Mesenchymal stem cell (in vitro differentiated cells and primary cell): ENCODE results near the gene CD207. TPM values are rescaled to one million over a fixed set of nuclear protein-coding genes. Genes with fewer than 3 reads are reported as not detected.
"Not testable (repeated sequence)": the region's sequence is repeated elsewhere in the genome, so short reads cannot be mapped to it uniquely, and the experiment has no call there.

Experiments used
- DNase-seq: peaks from one replicate; pipeline ENCODE4 v3.0.0-alpha.2; 2013
- H2AFZ ChIP-seq: one replicate; pipeline ENCODE4 v1.6.1; 2013; ENCODE audit warnings: low read depth, mild to moderate bottlenecking, control low read depth, inconsistent platforms, low read length, moderate library complexity
- H2AK5ac ChIP-seq: 2 replicates; pipeline ENCODE4 v1.6.1; 2013; ENCODE audit warnings: low read length, moderate library complexity, mild to moderate bottlenecking, inconsistent platforms; ENCODE audit not compliant: severe bottlenecking
- H2BK120ac ChIP-seq: one replicate; pipeline ENCODE4 v1.6.1; 2013; ENCODE audit warnings: low read depth, mild to moderate bottlenecking, inconsistent platforms, low read length, moderate library complexity
- H2BK12ac ChIP-seq, 2 experiments: one replicate each; pipeline ENCODE4 v1.6.1; 2013; ENCODE audit warnings: inconsistent platforms in 2 of 2, low read length in 2 of 2, mild to moderate bottlenecking in 2 of 2, moderate library complexity in 2 of 2, control low read depth in 1 of 2
- H2BK15ac ChIP-seq: one replicate; pipeline ENCODE4 v1.6.1; 2013; ENCODE audit warnings: mild to moderate bottlenecking, low read depth, inconsistent platforms; ENCODE audit not compliant: poor library complexity, severe bottlenecking
- H2BK5ac ChIP-seq: 2 replicates; pipeline ENCODE4 v1.6.1; 2013; ENCODE audit warnings: low read depth, mild to moderate bottlenecking, low read length, control low read depth, inconsistent platforms; ENCODE audit not compliant: poor library complexity, severe bottlenecking
- H3K14ac ChIP-seq, 2 experiments: one replicate each; pipeline ENCODE4 v1.6.1; 2013; ENCODE audit warnings: inconsistent platforms in 2 of 2, low read length in 2 of 2, control low read depth in 1 of 2, mild to moderate bottlenecking in 1 of 2, moderate library complexity in 1 of 2
- H3K18ac ChIP-seq, 2 experiments: one replicate each; pipeline ENCODE4 v1.6.1; 2013; ENCODE audit warnings: inconsistent platforms in 2 of 2, low read length in 2 of 2, control low read depth in 1 of 2, low read depth in 1 of 2, mild to moderate bottlenecking in 1 of 2
- H3K23ac ChIP-seq, 2 experiments: one replicate each; pipeline ENCODE4 v1.6.1; 2013; ENCODE audit warnings: inconsistent platforms in 2 of 2, low read length in 2 of 2, mild to moderate bottlenecking in 2 of 2, moderate library complexity in 2 of 2, control low read depth in 1 of 2
- H3K27ac ChIP-seq: 2 replicates; pipeline ENCODE4 v1.5.1; 2013; ENCODE audit warnings: mild to moderate bottlenecking, moderate library complexity, low read length, control low read depth, inconsistent platforms; ENCODE audit not compliant: poor library complexity, severe bottlenecking
- H3K27me3 ChIP-seq, 2 experiments: 2 replicates each; pipeline versions ENCODE4 v1.6.1 to v1.7.0; 2013; ENCODE audit warnings: low read length in 2 of 2, mild to moderate bottlenecking in 2 of 2, moderate library complexity in 2 of 2, control low read depth in 1 of 2, inconsistent platforms in 1 of 2; ENCODE audit not compliant: control insufficient read depth in 1 of 2, insufficient read depth in 1 of 2
- H3K36me3 ChIP-seq, 2 experiments: 2 replicates each; pipeline versions ENCODE4 v1.6.1 to v1.7.0; 2013; ENCODE audit warnings: low read length in 2 of 2, control low read depth in 1 of 2, inconsistent platforms in 1 of 2, low read depth in 1 of 2, mild to moderate bottlenecking in 1 of 2; ENCODE audit not compliant: insufficient read depth in 2 of 2, control insufficient read depth in 1 of 2
- H3K4ac ChIP-seq, 2 experiments: one replicate each; pipeline ENCODE4 v1.6.1; 2013; ENCODE audit warnings: inconsistent platforms in 2 of 2, low read length in 2 of 2, mild to moderate bottlenecking in 2 of 2, moderate library complexity in 2 of 2, control low read depth in 1 of 2, low read depth in 1 of 2
- H3K4me1 ChIP-seq: 2 replicates; pipeline ENCODE4 v1.6.1; 2013; ENCODE audit warnings: low read depth, low read length, control low read depth; ENCODE audit not compliant: control insufficient read depth, insufficient read depth
- H3K4me2 ChIP-seq: 2 replicates; pipeline ENCODE4 v1.6.1; 2013; ENCODE audit warnings: low read length, mild to moderate bottlenecking, inconsistent platforms; ENCODE audit not compliant: poor library complexity, severe bottlenecking
- H3K4me3 ChIP-seq, 2 experiments: 2 replicates each; pipeline versions ENCODE4 v1.5.1 to v1.7.0; 2013; ENCODE audit warnings: low read length in 2 of 2, mild to moderate bottlenecking in 2 of 2, control low read depth in 1 of 2, low read depth in 1 of 2; ENCODE audit not compliant: insufficient read depth in 1 of 2
- H3K79me1 ChIP-seq: replicated peaks from 2 replicates; pipeline ENCODE4 v1.6.1; 2013; ENCODE audit warnings: mild to moderate bottlenecking, control low read depth, low read length, inconsistent platforms; ENCODE audit not compliant: poor library complexity, severe bottlenecking
- H3K9ac ChIP-seq: 2 replicates; pipeline ENCODE4 v1.7.0; 2013; ENCODE audit warnings: mild to moderate bottlenecking, low read length, moderate library complexity
- H3K9me3 ChIP-seq: 2 replicates; pipeline ENCODE4 v1.7.0; 2013; ENCODE audit warnings: mild to moderate bottlenecking, low read length; ENCODE audit not compliant: control insufficient read depth
- H4K8ac ChIP-seq: one replicate; pipeline ENCODE4 v1.6.1; 2013; ENCODE audit warnings: inconsistent platforms, mild to moderate bottlenecking, low read length, moderate library complexity
- H4K91ac ChIP-seq: one replicate; pipeline ENCODE4 v1.6.1; 2013; ENCODE audit warnings: mild to moderate bottlenecking, low read length, inconsistent platforms
- WGBS: methylation state at CpG from one replicate; pipeline ENCODE4 v1.1.7; 2013; ENCODE audit warnings: mixed read lengths; 5-methylcytosine and 5-hydroxymethylcytosine counted together
- polyA plus RNA-seq, 2 experiments: library from polyadenylated mRNA; stranded (reverse); fragments of 200-250 nt; gene quantifications; one replicate each; pipeline ENCODE4 v1.2.3, GENCODE V29; 2013

Gene CD207
- polyA plus RNA-seq (2013, experiment 1 of 2) = not detected
- not detected for polyA plus RNA-seq (2013, experiment 2 of 2)

DNA sequence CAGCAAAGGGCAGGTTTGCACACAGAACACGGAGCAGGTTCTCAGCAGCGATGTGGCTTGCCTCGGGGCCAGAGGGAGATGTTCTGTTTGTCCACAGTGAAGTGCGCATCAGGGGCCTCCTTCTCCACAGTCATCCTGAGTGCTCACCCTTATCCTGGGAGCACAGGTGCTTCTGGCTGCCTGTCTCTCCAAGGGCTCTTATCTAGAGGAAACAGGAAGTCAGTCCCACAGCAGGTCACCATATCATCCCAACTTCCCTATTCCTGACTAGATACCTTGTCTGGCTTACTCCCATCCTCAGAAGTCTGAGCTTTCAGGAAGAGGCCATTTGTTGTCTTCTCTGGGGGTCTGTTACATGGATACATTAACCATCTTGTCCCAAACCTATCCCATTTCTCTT lies at the start of gene CD207:
CD207 (minus strand) TSS at position 174 of the 400 bp plus-strand sequence; CDS start at position 134, 40 bp downstream.
- Histone ChIP-seq H3K4ac (no peak within 1 kb of the TSS), H4K91ac (no peak within 1 kb of the TSS), H3K36me3 (no peaks in the 10 kb centered on the region), H3K79me1 (no peaks in the 10 kb centered on the region), H3K14ac (no peak within 1 kb of the TSS), H4K8ac (no peak within 1 kb of the TSS), H3K27me3 (peaks cover 22 to 65% of the 10 kb centered on the region in 2 experiments), H3K18ac (no peak within 1 kb of the TSS), H2AK5ac (no peak within 1 kb of the TSS), H3K9ac (no peak within 1 kb of the TSS), H2BK12ac (no peak within 1 kb of the TSS), H3K27ac (no peak within 1 kb of the TSS), H2BK120ac (no peak within 1 kb of the TSS), H3K23ac (no peak within 1 kb of the TSS), H3K9me3 (no peaks in the 10 kb centered on the region), H2AFZ (no peak within 1 kb of the TSS), H2BK5ac (no peak within 1 kb of the TSS), H3K4me3 (no peak within 1 kb of the TSS), H2BK15ac (no peak within 1 kb of the TSS), H3K4me1 (no peaks in the 10 kb centered on the region), H3K4me2 (no peak within 1 kb of the TSS)
- 87% methylated on average over 4 of the region's 4 CpGs for WGBS
- DNase-seq = no peak

- H3K4me2 ChIP-seq, H4K91ac ChIP-seq, H4K8ac ChIP-seq, H3K9ac ChIP-seq, H2AFZ ChIP-seq, H3K14ac ChIP-seq, H3K4ac ChIP-seq, H3K18ac ChIP-seq, H3K27ac ChIP-seq, H2BK5ac ChIP-seq, H2BK120ac ChIP-seq, H2BK12ac ChIP-seq, DNase-seq, H3K79me1 ChIP-seq, H3K9me3 ChIP-seq, H3K4me1 ChIP-seq, H3K4me3 ChIP-seq, H3K23ac ChIP-seq, H2BK15ac ChIP-seq, H2AK5ac ChIP-seq, H3K36me3 ChIP-seq: not testable (repeated sequence)
- H3K27me3 ChIP-seq = peaks cover 33 to 42% of the 10 kb centered on the region in 2 experiments
- WGBS = 62% methylated on average over 1 of the region's 3 CpGs
Measured at GRCh38 chr2:70878543-70878942, 42.9 kb upstream of the CD207 start.

DNA sequence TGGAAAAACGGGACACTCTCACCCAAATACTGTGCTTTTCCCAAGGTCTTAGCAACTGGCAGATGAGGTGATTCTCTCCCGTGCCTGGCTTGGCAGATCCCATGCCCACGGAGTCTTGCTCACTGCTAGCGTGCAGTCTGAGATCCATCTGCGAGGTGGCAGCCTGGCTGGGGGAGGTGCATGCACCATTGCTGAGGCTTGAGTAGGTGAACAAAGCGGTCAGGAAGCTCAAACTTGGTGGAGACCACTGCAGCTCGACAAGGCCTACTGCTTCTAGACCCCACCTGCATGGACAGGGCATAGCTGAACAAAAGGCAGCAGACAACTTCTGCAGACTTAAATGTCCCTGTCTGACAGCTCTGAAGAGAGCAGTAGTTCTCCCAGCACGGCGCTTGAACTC lies 40.5 kb upstream of the CD207 start:
- not testable (repeated sequence) for H2BK120ac ChIP-seq, H3K14ac ChIP-seq, H3K79me1 ChIP-seq, H4K8ac ChIP-seq, H3K4me3 ChIP-seq, H3K27ac ChIP-seq, H4K91ac ChIP-seq, H3K4ac ChIP-seq, H3K4me1 ChIP-seq, H3K36me3 ChIP-seq, H3K9ac ChIP-seq, H2AK5ac ChIP-seq, H2BK15ac ChIP-seq, H3K23ac ChIP-seq, H3K9me3 ChIP-seq, H2BK12ac ChIP-seq, DNase-seq, H3K4me2 ChIP-seq, H3K18ac ChIP-seq, H2BK5ac ChIP-seq, H2AFZ ChIP-seq
- 57% methylated on average over 9 of the region's 9 CpGs for WGBS
- H3K27me3 ChIP-seq = peaks cover 47 to 50% of the 10 kb centered on the region in 2 experiments

- Histone ChIP-seq H3K27ac (no peak overlapping the region), H3K18ac (no peak overlapping the region), H2AK5ac (no peak overlapping the region), H2BK15ac (no peak overlapping the region), H3K4me2 (no peak overlapping the region), H3K14ac (no peak overlapping the region), H3K79me1 (no peaks in the 10 kb centered on the region), H3K27me3 (peaks cover 56 to 63% of the 10 kb centered on the region in 2 experiments), H3K36me3 (no peaks in the 10 kb centered on the region), H4K91ac (no peak overlapping the region), H2AFZ (no peak overlapping the region), H2BK12ac (no peak overlapping the region), H4K8ac (no peak overlapping the region), H2BK5ac (no peak overlapping the region), H3K4ac (no peak overlapping the region), H3K9me3 (no peaks in the 10 kb centered on the region), H3K4me3 (no peak overlapping the region), H3K23ac (no peak overlapping the region), H3K4me1 (peaks cover 2% of the 10 kb centered on the region), H3K9ac (no peak overlapping the region), H2BK120ac (no peak overlapping the region)
- WGBS = 45% methylated on average over 4 of the region's 4 CpGs
- DNase-seq = no peak
Measured at GRCh38 chr2:70873541-70873940, 37.9 kb upstream of the CD207 start.
